Left ventricle myocardium inferior (tissue), 1 donor: ENCODE data around the gene HSPA12B. TPM values are rescaled to one million over a fixed set of nuclear protein-coding genes. Genes with fewer than 3 reads are reported as not detected.

Experiments
- DNase-seq: peaks from one replicate; pipeline ENCODE4 v3.0.0-alpha.2; 2020
- H3K27ac ChIP-seq: fragments of 200-600 bp; replicated peaks from 2 replicates; pipeline ENCODE4 v1.8.0; 2021
- H3K27me3 ChIP-seq: fragments of 200-600 bp; 2 replicates; pipeline ENCODE4 v1.8.0; 2021; ENCODE audit warnings: low read depth
- H3K36me3 ChIP-seq: fragments of 200-600 bp; 2 replicates; pipeline ENCODE4 v1.8.0; 2021
- H3K4me1 ChIP-seq: fragments of 200-600 bp; 2 replicates; pipeline ENCODE4 v1.8.0; 2021
- H3K4me3 ChIP-seq: fragments of 200-600 bp; 2 replicates; pipeline ENCODE4 v1.8.0; 2021; ENCODE audit warnings: mild to moderate bottlenecking, moderate library complexity
- H3K9me3 ChIP-seq: fragments of 200-600 bp; replicated peaks from 2 replicates; pipeline ENCODE4 v1.8.0; 2021
- intact Hi-C: fragments of 100-400 bp; cut with micrococcal nuclease; formaldehyde crosslinking; loops from one replicate; pipeline ENCODE4 v1.11.0; 2022
- total RNA-seq: library from RNA; stranded (reverse); fragmentation: NEBNext Ultra II Directional; extraction: Animal tissue kit (Norgen Biotek cat#: 25700); gene quantifications from one replicate; pipeline ENCODE4 v1.2.1, GENCODE V29; 2021
- TF ChIP-seq, protein P1 (sequence below): fragments of 200-600 bp; IDR thresholded peaks from 2 replicates; pipeline ENCODE4 v1.8.0; 2021; ENCODE audit warnings: antibody characterized with exemption, mild to moderate bottlenecking, borderline replicate concordance
- donor health status: DM: no; HTN: yes; CAD: no; lungs with severe emphysema.

Gene HSPA12B
- total RNA-seq, 1 donor from 2014 or later, result 12.5 TPM

DNA sequence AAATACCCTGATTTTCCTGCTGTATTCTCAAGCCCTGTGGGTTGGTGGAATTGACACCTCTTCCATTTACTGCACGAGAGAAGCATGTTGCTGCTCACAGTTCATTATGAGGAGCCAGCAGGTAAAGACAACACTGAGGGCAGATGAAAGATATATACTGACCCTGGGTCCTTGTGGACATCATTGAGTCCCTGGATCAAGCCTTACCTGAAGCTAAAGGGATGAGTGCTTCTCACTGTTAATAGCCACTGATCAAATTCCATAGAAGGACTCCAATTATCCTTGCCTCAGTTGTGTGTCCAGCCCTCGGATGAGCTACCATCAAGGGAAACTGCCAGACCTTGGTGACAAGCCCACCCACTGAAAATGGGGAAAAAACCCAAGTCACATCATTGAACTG, 12.4 kb upstream of the HSPA12B start:
- TF ChIP-seq, protein P1, sequence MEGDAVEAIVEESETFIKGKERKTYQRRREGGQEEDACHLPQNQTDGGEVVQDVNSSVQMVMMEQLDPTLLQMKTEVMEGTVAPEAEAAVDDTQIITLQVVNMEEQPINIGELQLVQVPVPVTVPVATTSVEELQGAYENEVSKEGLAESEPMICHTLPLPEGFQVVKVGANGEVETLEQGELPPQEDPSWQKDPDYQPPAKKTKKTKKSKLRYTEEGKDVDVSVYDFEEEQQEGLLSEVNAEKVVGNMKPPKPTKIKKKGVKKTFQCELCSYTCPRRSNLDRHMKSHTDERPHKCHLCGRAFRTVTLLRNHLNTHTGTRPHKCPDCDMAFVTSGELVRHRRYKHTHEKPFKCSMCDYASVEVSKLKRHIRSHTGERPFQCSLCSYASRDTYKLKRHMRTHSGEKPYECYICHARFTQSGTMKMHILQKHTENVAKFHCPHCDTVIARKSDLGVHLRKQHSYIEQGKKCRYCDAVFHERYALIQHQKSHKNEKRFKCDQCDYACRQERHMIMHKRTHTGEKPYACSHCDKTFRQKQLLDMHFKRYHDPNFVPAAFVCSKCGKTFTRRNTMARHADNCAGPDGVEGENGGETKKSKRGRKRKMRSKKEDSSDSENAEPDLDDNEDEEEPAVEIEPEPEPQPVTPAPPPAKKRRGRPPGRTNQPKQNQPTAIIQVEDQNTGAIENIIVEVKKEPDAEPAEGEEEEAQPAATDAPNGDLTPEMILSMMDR, result no peak
- peaks cover 3% of the 10 kb centered on the region for H3K27me3 ChIP-seq
- no peaks in the 10 kb centered on the region for H3K9me3 ChIP-seq
- H3K36me3 ChIP-seq, result no peaks in the 10 kb centered on the region
- H3K4me1 ChIP-seq, result no peaks in the 10 kb centered on the region
- no peak for DNase-seq
- intact Hi-C loops, result no loop called here
- H3K4me3 ChIP-seq, result no peak overlapping the region
- H3K27ac ChIP-seq, result no peak overlapping the region

DNA sequence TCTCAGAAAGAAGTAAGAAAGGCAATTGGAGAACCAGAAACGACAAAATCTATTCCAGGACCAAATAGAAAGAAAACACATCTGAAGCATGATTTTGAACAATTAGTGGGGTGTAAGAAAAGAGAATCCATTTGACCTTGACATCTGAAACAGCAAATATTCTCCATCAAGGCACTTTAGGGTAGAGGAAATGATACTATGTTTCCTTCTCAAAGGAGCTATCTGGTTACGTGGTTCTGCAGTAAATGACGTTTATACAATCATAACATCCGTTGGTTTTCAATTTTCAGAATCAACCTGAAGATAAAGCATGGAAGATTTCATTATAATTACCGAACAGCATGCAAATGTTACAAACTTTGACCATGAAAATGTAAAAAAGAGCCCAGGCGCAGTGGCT, 11.9 kb upstream of the HSPA12B start:
- H3K4me1 ChIP-seq, result peaks cover 1% of the 10 kb centered on the region
- no peaks in the 10 kb centered on the region for H3K9me3 ChIP-seq
- intact Hi-C loops, result no loop called here
- no peak for DNase-seq
- TF ChIP-seq, protein P1, result no peak
- H3K4me3 ChIP-seq, result no peak overlapping the region
- peaks cover 8% of the 10 kb centered on the region for H3K27me3 ChIP-seq
- no peaks in the 10 kb centered on the region for H3K36me3 ChIP-seq
- no peak overlapping the region for H3K27ac ChIP-seq

DNA sequence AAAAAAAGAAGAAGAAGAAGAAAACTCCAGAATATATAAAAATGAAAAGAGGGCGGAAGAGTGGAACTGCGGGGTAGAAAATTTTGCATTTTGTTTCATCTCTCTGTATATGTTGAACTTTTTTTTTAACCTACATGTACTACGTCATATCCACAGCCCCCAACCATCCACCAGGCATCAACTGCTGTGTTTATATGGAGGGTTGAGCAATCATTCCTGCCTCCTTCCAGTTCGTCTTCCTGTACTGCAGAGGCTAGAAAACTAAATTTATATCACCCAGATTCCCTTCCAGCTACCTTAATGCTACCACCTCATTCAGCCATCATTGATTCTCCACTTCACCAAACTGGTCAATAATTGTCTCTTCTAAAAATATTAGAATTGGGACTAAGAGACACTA, 10.6 kb upstream of the HSPA12B start:
- peaks cover 20% of the 10 kb centered on the region for H3K27me3 ChIP-seq
- H3K9me3 ChIP-seq, result no peaks in the 10 kb centered on the region
- peaks cover 8% of the 10 kb centered on the region for H3K4me1 ChIP-seq
- intact Hi-C loops, result no loop called here
- no peak overlapping the region for H3K4me3 ChIP-seq
- TF ChIP-seq, protein P1, result no peak
- DNase-seq, result no peak
- no peak overlapping the region for H3K27ac ChIP-seq
- no peaks in the 10 kb centered on the region for H3K36me3 ChIP-seq

DNA sequence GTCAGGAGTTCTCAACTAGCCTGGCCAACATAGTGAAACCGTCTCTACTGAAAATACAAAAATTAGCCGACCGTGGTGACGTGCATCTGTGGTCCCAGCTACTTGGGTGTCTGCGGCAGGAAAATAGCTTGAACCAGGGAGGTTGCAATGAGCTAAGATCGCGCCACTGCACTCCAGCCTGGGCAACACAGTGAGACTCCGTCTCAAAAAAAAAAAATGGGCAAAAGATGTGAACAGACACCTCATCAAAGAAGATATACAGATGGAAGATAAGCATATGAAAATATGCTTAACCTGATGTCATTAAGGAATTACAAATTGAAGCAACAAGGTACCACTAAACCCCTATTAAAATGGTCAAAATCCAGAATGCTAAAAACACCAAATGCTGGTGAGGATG, 9.2 kb upstream of the HSPA12B start:
- Histone ChIP-seq H3K36me3 (no peaks in the 10 kb centered on the region), H3K9me3 (no peaks in the 10 kb centered on the region), H3K4me3 (no peak overlapping the region), H3K27me3 (peaks cover 33% of the 10 kb centered on the region), H3K27ac (no peak overlapping the region), H3K4me1 (peaks cover 21% of the 10 kb centered on the region)
- intact Hi-C loops, result no loop called here
- DNase-seq, result no peak
- TF ChIP-seq, protein P1, result no peak

DNA sequence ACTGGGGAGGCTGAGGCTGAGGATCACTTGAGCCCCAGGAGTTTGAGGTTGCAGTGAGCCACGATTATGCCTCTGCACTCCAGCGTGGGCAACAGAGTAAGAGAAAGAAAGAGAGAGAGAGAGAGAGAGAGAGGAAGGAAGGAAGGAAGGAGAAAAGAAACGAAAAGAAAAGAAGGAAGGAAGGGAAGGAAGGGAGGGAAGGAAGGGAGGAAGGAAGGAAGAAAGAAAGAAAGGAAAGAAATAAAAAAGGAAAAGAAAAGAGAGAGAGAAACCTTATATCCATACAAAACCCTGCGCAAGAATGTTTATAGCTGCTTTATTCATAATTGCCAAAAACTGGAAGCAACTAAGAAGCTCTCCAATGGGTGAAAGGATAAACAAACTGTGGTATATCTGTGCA, 8.1 kb upstream of the HSPA12B start:
- intact Hi-C loops, result no loop called here
- TF ChIP-seq, protein P1, result no peak
- no peaks in the 10 kb centered on the region for H3K36me3 ChIP-seq
- no peak for DNase-seq
- peaks cover 39% of the 10 kb centered on the region for H3K27me3 ChIP-seq
- H3K4me3 ChIP-seq, result no peak overlapping the region
- peaks cover 32% of the 10 kb centered on the region for H3K4me1 ChIP-seq
- H3K27ac ChIP-seq, result no peak overlapping the region
- H3K9me3 ChIP-seq, result no peaks in the 10 kb centered on the region
